HepG2 (cell line): ENCODE measurements around the gene TSPAN12. TPM values are rescaled to one million over a fixed set of nuclear protein-coding genes. Genes with fewer than 3 reads are reported as not detected.

Experiments used
- ATAC-seq: fragments of 200-7000 bp; cut with Tn5 transposase; 3 replicates; pipeline ENCODE4 v1.9.1; 2020; ENCODE audit warnings: mild to moderate bottlenecking, moderate library complexity
- BruUV-seq: library from RNA; stranded (reverse); fragments of 400-500 nt; replicated peaks from 2 replicates; lab custom pipeline; 2021; lab: Mats Ljungman, UMichigan
- CTCF ChIA-PET: fragments of 300-600 bp; formaldehyde crosslinking; extraction: SDS; loops from one replicate; lab custom pipeline; 2021; ENCODE audit warnings: low total read pairs, inconsistent platforms, low intra/inter-chr PET ratio; lab: Yijun Ruan, JAX
- POLR2A ChIA-PET: fragments of 350-600 bp; sonication (Branson Sonifier 250); formaldehyde crosslinking; loops from one replicate; lab custom pipeline; 2020; ENCODE audit warnings: antibody characterized with exemption, inconsistent platforms; lab: Yijun Ruan, JAX
- DNase-seq: peaks from one replicate; pipeline ENCODE4 v3.0.0-alpha.2; 2015; ENCODE audit warnings: low spot score
- FAIRE-seq: peaks from 3 replicates; lab custom pipeline; 2011; peaks lifted over from hg19 to GRCh38; lab: Jason Lieb, UNC
- H2AFZ ChIP-seq: one replicate; pipeline ENCODE4 v1.6.1; 2011; ENCODE audit warnings: low read length, inconsistent platforms
- H3K27ac ChIP-seq: fragments of 300-600 bp; 3 replicates; pipeline ENCODE4 v1.8.0; 2011; ENCODE audit warnings: mixed run types, mild to moderate bottlenecking, mixed read lengths, low read length, inconsistent platforms; ENCODE audit not compliant: insufficient read depth; ENCODE audit errors: extremely low read length
- H3K27me3 ChIP-seq, 2 experiments: fragments of 200-600 bp in 1 of 2; 2 replicates in 1 of 2; 3 replicates in 1 of 2; pipeline versions ENCODE4 v1.6.0 to v1.8.0; 2011; ENCODE audit warnings: low read length in 2 of 2, mild to moderate bottlenecking in 2 of 2, moderate library complexity in 2 of 2, inconsistent platforms in 1 of 2; ENCODE audit not compliant: insufficient read depth in 2 of 2, control insufficient read depth in 1 of 2
- H3K36me3 ChIP-seq, 2 experiments: fragments of 200-600 bp in 1 of 2; replicated peaks in 1 of 2; 2 replicates in 1 of 2; 3 replicates in 1 of 2; pipeline versions ENCODE4 v1.5.1 to v1.8.0; 2011; ENCODE audit warnings: low read length in 2 of 2, inconsistent platforms in 1 of 2; ENCODE audit not compliant: insufficient read depth in 2 of 2, control insufficient read depth in 1 of 2
- H3K4me1 ChIP-seq: 2 replicates; pipeline ENCODE4 v1.5.1; 2012; ENCODE audit warnings: low read length, inconsistent platforms; ENCODE audit not compliant: insufficient read depth
- H3K4me2 ChIP-seq: 2 replicates; pipeline ENCODE4 v1.6.0; 2011; ENCODE audit warnings: low read depth, low read length, inconsistent platforms
- H3K4me3 ChIP-seq, 3 experiments: fragments of 200-600 bp in 1 of 3; sonication (generic), shearing (Covaris generic) in 1 of 3; replicated peaks in 1 of 3; 2 replicates each; pipeline ENCODE4 v1.5.1; 2011 to 2016; ENCODE audit warnings: low read length in 3 of 3, inconsistent platforms in 2 of 3, low read depth in 2 of 3, mild to moderate bottlenecking in 2 of 3, control low read depth in 1 of 3, mixed read lengths in 1 of 3; ENCODE audit not compliant: insufficient read depth in 1 of 3
- H3K79me2 ChIP-seq: one replicate; pipeline ENCODE4 v1.6.1; 2011; ENCODE audit warnings: low read length, inconsistent platforms; ENCODE audit not compliant: insufficient read depth
- H3K9ac ChIP-seq: 2 replicates; pipeline ENCODE4 v1.6.0; 2011; ENCODE audit warnings: mild to moderate bottlenecking, low read depth, low read length, inconsistent platforms; ENCODE audit not compliant: insufficient read depth
- H3K9me3 ChIP-seq: 2 replicates; pipeline ENCODE4 v1.5.1; 2012; ENCODE audit warnings: mild to moderate bottlenecking, low read length
- H4K20me1 ChIP-seq: 2 replicates; pipeline ENCODE4 v1.6.0; 2011; ENCODE audit warnings: inconsistent platforms, mild to moderate bottlenecking, low read length, moderate library complexity; ENCODE audit not compliant: insufficient read depth
- CBX2 ChIP-seq, 2 experiments: fragments of 200-600 bp in 1 of 2; sonication (generic); formaldehyde crosslinking in 1 of 2; IDR thresholded peaks; 2 replicates each; pipeline versions ENCODE4 v1.7.0 to v1.8.1; 2018 to 2022; ENCODE audit warnings: low read depth in 2 of 2, low read length in 1 of 2, mild to moderate bottlenecking in 1 of 2, missing genetic modification reagents in 1 of 2
- DMAP1 ChIP-seq: IDR thresholded peaks from 2 replicates; pipeline ENCODE4 v1.6.1; 2016
- DR1 ChIP-seq: sonication (generic); formaldehyde crosslinking; IDR thresholded peaks from 2 replicates; pipeline ENCODE4 v1.8.0; 2021; ENCODE audit warnings: mild to moderate bottlenecking, missing genetic modification reagents, inconsistent platforms
- HDAC2 ChIP-seq: sonication (generic); formaldehyde crosslinking; IDR thresholded peaks from 2 replicates; pipeline ENCODE4 v1.4.0; 2020; ENCODE audit warnings: missing genetic modification reagents
- HOXA3 ChIP-seq: sonication (generic); formaldehyde crosslinking; IDR thresholded peaks from 2 replicates; pipeline ENCODE4 v1.5.0; 2020; ENCODE audit warnings: missing genetic modification reagents
- RFXANK ChIP-seq: IDR thresholded peaks from 2 replicates; pipeline ENCODE4 v1.6.1; 2016
- SIN3B ChIP-seq: fragments of 150-350 bp; IDR thresholded peaks from 2 replicates; pipeline ENCODE4 v1.6.1; 2014; ENCODE audit warnings: low read length
- SP5 ChIP-seq: IDR thresholded peaks from 2 replicates; pipeline ENCODE4 v1.6.1; 2016; ENCODE audit warnings: low read depth, borderline replicate concordance
- TEAD2 ChIP-seq: sonication (generic); formaldehyde crosslinking; IDR thresholded peaks from 2 replicates; pipeline ENCODE4 v1.9.0; 2021; ENCODE audit warnings: missing genetic modification reagents
- UBTF ChIP-seq: sonication (generic); formaldehyde crosslinking; IDR thresholded peaks from 2 replicates; pipeline ENCODE4 v1.4.0; 2020; ENCODE audit warnings: mild to moderate bottlenecking, missing genetic modification reagents
- ZC3H13 ChIP-seq: sonication (generic); formaldehyde crosslinking; IDR thresholded peaks from 2 replicates; pipeline ENCODE4 v1.8.1; 2023; ENCODE audit warnings: mild to moderate bottlenecking, missing genetic modification reagents, moderate library complexity
- ZNF20 ChIP-seq: sonication (generic); formaldehyde crosslinking; IDR thresholded peaks from 2 replicates; pipeline ENCODE4 v1.4.0; 2020; ENCODE audit warnings: mild to moderate bottlenecking, moderate library complexity, missing genetic modification reagents
- ZNF431 ChIP-seq: sonication (generic); formaldehyde crosslinking; IDR thresholded peaks from 2 replicates; pipeline ENCODE4 v1.9.0; 2022; ENCODE audit warnings: missing genetic modification reagents, low read depth, mild to moderate bottlenecking, borderline replicate concordance
- ZNF567 ChIP-seq: sonication (generic); formaldehyde crosslinking; IDR thresholded peaks from 2 replicates; pipeline ENCODE4 v1.8.1; 2023; ENCODE audit warnings: mild to moderate bottlenecking, missing genetic modification reagents, borderline replicate concordance
- ZNF710 ChIP-seq: sonication (generic); formaldehyde crosslinking; IDR thresholded peaks from 2 replicates; pipeline ENCODE4 v1.5.0; 2020; ENCODE audit warnings: mild to moderate bottlenecking, missing genetic modification reagents, borderline replicate concordance
- ZNF737 ChIP-seq: sonication (generic); formaldehyde crosslinking; IDR thresholded peaks from 2 replicates; pipeline ENCODE4 v1.5.0; 2020; ENCODE audit warnings: missing genetic modification reagents, mild to moderate bottlenecking, borderline replicate concordance
- ZXDC ChIP-seq: sonication (generic); formaldehyde crosslinking; IDR thresholded peaks from 2 replicates; pipeline ENCODE4 v1.5.0; 2020; ENCODE audit warnings: mild to moderate bottlenecking, missing genetic modification reagents
- WGBS: methylation state at CpG from one replicate; pipeline ENCODE4 v1.1.6; 2017; ENCODE audit warnings: low lambda C conversion rate; 5-methylcytosine and 5-hydroxymethylcytosine counted together
- in situ Hi-C: cut with HindIII; loops from 2 replicates; pipeline ENCODE4 v1.10.0; 2017; ENCODE audit warnings: low pct_unique_long_range_greater_than_20kb; ENCODE audit not compliant: extremely low pct_ligation_motif_present
- intact Hi-C: fragments of 100-400 bp; cut with micrococcal nuclease; formaldehyde crosslinking; loops from one replicate; pipeline ENCODE4 v1.10.0; 2022; ENCODE audit not compliant: unreplicated experiment
- polyA plus RNA-seq, 8 experiments: library from polyadenylated mRNA; depleted of rRNA in 3 of 8; stranded (reverse) in 7 of 8; unstranded in 1 of 8; fragments of >200 nt; fragmentation: Illumina TruSeq in 4 of 8; extraction: Trizol in 4 of 8; gene quantifications; 2 replicates each; pipeline versions ENCODE4 v1.2.1 to v1.2.3, GENCODE V29; 2011 to 2016; ENCODE audit warnings: low read depth in 4 of 8, missing spikeins in 1 of 8, mixed read lengths in 1 of 8; ENCODE audit not compliant: insufficient read depth in 1 of 8
- total RNA-seq, 5 experiments: library from RNA; depleted of rRNA; stranded (reverse); fragments of >200 nt; fragmentation: Illumina TruSeq; extraction: Trizol; gene quantifications; 2 replicates each; pipeline ENCODE4 v1.2.3, GENCODE V29; 2016; ENCODE audit warnings: low read depth in 1 of 5

Gene TSPAN12
- total and polyA plus RNA-seq, 2 of the 13 experiments (the other 11 are each of a cell fraction or from before 2014, with no cell fraction given) = 0.48 to 0.95 TPM

- no peak for TF ChIP-seq CBX2 (IDR thresholded peaks at IDR 0.05; ENCODE audit: low read depth, low read length)
- TF ChIP-seq CBX2 (CRISPR knock-in tag; IDR thresholded peaks at IDR 0.05; ENCODE audit: low read depth) = no peak
- no peak for TF ChIP-seq UBTF (CRISPR knock-in tag)
- TF ChIP-seq TEAD2 (CRISPR knock-in tag) = no peak
- no peak for TF ChIP-seq HOXA3 (CRISPR knock-in tag)
- TF ChIP-seq DR1 (CRISPR knock-in tag) = no peak
- TF ChIP-seq DMAP1 (CRISPR knock-in tag) = no peak
Observed at GRCh38 chr7:120831260-120831659, 26.7 kb downstream of the TSPAN12 start (continued).

GRCh38 chr7:120829487-120829886 lies 28.5 kb downstream of the TSPAN12 start:
- H3K9me3 ChIP-seq = no peaks in the 10 kb centered on the region
- ChIA-PET CTCF (no interaction called here), POLR2A (no interaction called here)
- WGBS = 64% methylated on average over 2 of the region's 2 CpGs
- intact Hi-C loops = no loop called here
- no peak overlapping the region for H2AFZ ChIP-seq
- H3K27ac ChIP-seq = no peak overlapping the region
- no peaks in the 10 kb centered on the region for H4K20me1 ChIP-seq
- ATAC-seq (no peak), FAIRE-seq (no peak), DNase-seq (no peak)
- in situ Hi-C loops = no loop called here
- H3K4me1 ChIP-seq = peaks cover 5% of the 10 kb centered on the region; the same call in 1 of the 2 replicates
- no peaks in the 10 kb centered on the region for H3K27me3 ChIP-seq
- BruUV-seq = no TSS peak
- H3K79me2 ChIP-seq = no peaks in the 10 kb centered on the region
- H3K36me3 ChIP-seq = no peaks in the 10 kb centered on the region
- no peak overlapping the region for H3K4me3 ChIP-seq
- no peak overlapping the region for H3K9ac ChIP-seq
- no peak overlapping the region for H3K4me2 ChIP-seq
- TF ChIP-seq ZNF567 (CRISPR knock-in tag) (no peak), SIN3B (no peak), RFXANK (no peak), SP5 (no peak), ZXDC (CRISPR knock-in tag) (no peak), ZNF737 (no peak), ZNF431 (CRISPR knock-in tag) (no peak), ZNF20 (no peak), ZC3H13 (CRISPR knock-in tag) (no peak), ZNF710 (CRISPR knock-in tag) (no peak), HDAC2 (CRISPR knock-in tag) (no peak)
